A172 (cell line): ENCODE data around the gene CCL2. TPM values are rescaled to one million over a fixed set of nuclear protein-coding genes. Genes with fewer than 3 reads are reported as not detected.
"Not testable (repeated sequence)": the region's sequence is repeated elsewhere in the genome, so short reads cannot be mapped to it uniquely, and the experiment has no call there.

Experiments
- DNase-seq: peaks from one replicate; pipeline ENCODE4 v3.0.0-alpha.2; 2015; ENCODE audit warnings: low spot score
- total RNA-seq: library from RNA; depleted of rRNA; stranded (reverse); fragments of >200 nt; shearing (Covaris generic); gene quantifications from 2 replicates; pipeline ENCODE4 v1.2.3, GENCODE V29; 2014; rRNA removed

Gene CCL2
- total RNA-seq, result 26.2 and 27.3 TPM in 2 replicates

DNA sequence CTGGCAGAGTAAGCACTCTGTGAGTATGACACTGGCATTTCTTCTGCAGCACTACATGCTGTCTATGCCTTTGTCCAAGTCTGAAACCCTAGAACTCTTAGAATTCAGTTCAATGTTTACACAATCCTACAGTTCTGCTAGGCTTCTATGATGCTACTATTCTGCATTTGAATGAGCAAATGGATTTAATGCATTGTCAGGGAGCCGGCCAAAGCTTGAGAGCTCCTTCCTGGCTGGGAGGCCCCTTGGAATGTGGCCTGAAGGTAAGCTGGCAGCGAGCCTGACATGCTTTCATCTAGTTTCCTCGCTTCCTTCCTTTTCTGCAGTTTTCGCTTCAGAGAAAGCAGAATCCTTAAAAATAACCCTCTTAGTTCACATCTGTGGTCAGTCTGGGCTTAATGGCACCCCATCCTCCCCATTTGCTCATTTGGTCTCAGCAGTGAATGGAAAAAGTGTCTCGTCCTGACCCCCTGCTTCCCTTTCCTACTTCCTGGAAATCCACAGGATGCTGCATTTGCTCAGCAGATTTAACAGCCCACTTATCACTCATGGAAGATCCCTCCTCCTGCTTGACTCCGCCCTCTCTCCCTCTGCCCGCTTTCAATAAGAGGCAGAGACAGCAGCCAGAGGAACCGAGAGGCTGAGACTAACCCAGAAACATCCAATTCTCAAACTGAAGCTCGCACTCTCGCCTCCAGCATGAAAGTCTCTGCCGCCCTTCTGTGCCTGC lies at the start of gene CCL2:
CCL2 (plus strand) TSS at position 635 of the 730 bp plus-strand sequence; CDS start at position 700, 65 bp downstream.
- peak; percentile 78 for DNase-seq

DNA sequence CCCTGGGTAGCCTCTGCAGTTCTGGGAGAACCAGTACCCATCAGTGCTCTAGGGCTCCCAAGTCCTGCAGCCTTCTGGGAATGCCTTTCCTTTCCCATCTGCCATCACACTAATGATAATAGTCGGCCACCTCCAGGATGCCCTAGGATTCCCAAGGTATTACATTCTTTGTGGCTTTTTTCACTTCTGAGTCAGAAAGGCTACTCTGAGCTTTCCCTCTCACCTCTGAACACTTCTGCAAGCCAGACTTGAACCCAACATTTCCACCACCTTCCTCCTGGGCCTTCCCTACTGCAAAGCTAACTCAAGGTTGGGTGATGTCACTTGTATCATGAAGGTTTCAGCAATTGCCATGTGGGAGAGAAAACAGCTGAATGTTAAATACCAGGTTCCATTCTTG lies 49.7 kb upstream of the CCL2 start:
- no peak for DNase-seq

DNA sequence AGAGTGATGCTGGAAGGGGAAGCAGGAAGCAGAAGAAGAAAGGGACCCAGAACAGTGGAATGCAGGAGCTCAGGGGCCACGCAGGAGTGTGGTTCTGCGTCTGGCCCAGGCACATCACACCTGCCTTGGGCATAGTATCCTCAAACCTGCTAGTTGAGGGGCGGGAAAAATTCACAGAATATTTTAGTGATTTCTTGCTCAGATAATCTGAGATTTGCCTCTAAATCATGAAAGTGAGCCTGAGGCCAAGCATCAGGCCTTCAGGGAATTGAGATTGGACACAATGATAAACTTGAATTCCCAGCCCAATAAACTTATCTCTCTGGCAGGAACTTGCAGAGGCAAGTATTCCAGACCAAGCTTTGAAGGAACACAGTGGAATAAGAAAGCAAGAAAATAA lies 48.5 kb upstream of the CCL2 start:
- no peak for DNase-seq

DNA sequence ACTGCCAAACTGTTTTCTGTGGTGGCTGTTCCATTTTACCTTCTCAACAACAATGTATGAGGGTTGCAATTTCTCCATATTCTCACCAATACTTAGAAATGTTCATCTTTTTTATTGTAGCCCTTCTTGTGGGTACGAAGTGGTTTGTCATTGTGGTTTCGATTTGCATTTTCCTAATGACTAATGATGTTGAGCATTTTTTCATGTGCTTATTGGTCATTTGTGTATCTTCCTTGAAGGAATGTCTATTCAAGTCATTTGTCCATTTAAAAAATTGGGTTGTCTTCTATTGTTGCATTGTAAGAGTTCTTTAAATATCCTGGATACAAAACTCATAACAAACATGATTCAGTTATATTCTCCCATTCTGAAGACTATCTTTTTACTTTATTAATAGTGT lies 47.5 kb upstream of the CCL2 start:
- no peak for DNase-seq

DNA sequence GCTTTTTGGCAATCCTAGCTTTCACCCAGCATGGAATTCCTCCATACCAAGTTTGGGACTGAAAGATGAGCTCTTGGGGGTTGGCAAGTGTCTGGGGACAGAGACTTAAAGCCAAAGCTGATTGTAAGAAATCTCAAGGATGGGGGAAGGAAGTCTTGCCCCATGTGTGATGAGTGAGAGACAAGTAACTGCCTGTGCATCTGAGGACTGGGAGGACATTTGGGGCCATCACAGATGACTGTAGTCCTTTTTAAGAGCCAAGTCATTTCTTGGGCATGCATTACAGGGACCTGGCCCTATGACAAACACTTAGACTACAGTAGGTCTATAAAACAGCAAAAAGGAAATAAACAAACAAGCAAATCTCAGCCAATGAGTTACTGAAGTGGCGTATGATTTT lies 36.3 kb upstream of the CCL2 start:
- no peak for DNase-seq

DNA sequence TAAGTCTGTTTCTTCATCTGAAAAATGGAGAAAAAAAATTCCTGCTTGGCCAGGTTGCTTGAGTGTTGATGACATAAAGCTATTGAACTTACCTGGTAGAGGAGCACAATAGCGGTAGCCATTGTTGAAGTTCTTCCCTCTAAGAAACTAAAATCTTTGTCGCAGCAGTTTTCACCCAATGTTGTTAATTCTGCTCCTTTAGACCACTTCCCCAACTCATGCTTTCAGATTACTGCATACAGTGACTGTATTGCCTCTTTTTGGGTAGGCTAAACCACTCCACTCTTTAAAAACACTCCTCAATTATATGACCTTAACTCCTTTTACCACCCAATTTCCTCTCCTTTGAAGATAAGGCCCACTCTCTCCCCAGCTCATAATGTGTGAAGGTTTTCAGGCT lies 35.7 kb upstream of the CCL2 start:
- DNase-seq, result no peak

DNA sequence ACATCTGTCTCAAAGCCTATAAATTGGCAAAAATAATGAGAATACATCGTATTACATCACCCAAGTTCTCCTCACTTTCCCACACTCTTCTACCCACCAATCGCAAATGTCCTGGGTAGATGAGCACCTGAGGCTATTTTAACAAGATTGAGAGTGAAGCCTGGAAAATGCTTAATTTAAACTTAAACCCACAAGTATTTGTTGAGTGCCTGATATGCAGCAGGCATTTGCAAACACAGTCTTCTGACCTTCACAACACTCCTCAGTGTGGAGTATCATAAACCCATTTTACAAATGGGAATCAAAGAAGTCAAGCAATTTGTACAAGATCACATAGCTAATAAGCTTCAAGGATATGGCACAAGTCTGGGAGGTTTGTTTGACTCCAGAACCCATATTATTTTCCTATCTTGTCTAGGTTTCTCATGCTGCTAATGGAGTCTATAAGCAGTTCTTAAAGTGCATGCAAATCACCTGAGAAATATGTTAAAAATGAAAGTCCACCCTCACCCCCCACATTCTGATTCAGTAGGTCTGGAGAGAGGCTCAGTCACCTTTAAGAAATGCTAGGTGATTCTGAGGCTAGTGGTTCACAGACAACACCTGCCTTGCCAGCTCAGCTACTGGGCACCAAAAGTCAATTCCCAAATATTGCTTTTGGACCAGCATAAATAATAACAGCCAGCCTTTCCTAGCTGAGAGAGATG lies 34.9 kb upstream of the CCL2 start:
- DNase-seq, result no peak

DNA sequence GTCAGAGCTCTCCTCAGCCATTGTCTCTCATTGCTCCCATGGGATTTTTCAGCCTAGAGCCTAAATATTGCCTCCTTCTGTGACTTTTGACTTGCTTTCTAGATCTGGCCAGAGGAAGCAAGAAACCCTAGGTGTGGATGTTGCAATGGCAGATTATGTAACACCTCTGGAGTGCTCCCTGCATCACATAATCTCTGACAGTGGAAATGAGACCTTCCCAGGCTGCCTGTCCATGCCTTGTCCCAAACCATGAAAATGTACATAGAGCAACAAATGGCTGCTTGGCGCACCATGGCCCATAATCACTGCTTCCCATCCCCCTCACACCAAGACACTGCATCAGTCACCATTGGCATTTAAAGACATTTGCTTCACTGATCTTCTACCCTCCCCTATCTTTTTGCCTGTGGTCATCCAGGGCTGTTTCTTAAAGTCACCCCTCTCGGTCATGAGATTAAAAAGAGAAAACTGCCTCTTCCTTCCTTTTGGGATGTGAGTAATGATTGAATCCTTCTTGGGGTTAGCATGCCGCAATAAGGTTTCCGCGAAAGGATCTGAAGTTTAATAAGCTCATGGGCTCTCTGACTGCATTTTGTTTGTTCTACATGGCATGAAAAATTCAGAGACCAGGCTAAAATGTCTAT lies 34.2 kb upstream of the CCL2 start:
- DNase-seq, result no peak

DNA sequence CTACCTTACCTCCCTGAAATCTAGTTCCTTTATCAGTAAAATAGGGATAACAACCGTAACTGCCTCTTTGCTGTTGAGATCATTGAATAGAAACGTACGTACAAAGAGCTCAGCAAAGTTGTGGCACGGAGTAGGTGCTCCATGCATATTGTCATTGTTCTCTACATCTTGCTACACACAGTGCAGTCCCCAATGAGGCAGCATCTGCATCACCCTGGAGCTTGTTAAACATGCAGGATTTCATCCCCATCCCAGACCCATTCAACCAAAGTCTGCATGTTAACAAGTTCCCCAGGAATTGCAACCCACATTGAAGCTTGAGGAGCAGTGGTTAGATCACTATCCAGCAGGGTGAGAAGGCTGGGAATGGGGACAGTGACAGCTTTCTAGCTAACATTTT lies 33.7 kb upstream of the CCL2 start:
- DNase-seq, result no peak

DNA sequence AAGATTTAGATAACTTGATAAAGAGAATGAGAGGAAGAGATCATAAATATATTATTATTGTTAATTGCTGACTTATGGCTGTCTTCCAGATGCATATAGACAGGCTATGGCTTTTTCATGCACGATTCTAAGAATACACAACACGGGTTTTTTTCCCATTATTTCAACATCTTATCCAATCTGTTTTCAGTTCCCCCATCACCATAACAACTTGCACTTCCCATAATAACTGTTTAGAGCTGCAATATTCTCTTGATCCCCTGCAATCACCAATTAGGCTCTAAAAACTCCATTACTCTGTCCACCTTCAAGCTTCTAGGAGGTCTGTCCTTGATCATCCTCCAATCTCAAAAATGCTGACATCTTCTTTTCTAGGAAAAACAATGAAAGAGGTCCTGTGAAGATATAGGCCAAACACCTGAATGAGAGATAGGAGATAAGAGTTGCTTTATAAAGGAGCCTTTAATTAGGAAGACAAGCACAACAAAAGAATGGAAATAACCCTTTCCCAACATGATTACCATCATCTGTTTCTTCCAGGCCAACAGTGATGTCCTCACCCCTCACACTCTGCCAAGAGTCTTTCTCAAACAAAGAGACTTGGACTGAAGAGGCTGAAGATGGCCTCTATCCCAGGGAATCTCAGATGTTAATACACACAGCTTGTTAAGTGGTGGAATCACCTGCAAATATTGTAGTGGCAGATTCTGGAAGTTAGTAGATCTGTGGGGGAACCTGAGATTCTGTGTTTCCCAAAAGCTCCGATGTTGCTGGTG lies 32.2 kb upstream of the CCL2 start:
- DNase-seq, result no peak

DNA sequence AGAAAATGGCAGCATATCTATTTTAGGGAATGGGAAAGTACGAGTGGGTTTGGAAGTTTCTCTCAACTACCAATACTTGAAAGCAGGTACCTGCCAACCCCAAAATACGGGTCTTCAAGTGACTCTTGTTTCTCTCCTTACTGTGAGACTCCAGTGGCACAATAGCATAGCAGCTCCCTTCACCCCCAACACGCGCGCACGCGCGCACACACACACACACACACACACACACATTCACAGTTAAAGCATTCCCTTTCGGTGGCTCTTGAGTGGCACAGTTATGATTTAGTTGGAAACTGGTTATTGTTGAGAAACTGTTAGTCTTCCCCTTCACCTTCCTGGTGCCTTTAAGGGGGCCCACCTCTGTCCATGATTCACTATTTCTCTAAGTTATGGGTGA lies 30.0 kb upstream of the CCL2 start:
- DNase-seq, result no peak

DNA sequence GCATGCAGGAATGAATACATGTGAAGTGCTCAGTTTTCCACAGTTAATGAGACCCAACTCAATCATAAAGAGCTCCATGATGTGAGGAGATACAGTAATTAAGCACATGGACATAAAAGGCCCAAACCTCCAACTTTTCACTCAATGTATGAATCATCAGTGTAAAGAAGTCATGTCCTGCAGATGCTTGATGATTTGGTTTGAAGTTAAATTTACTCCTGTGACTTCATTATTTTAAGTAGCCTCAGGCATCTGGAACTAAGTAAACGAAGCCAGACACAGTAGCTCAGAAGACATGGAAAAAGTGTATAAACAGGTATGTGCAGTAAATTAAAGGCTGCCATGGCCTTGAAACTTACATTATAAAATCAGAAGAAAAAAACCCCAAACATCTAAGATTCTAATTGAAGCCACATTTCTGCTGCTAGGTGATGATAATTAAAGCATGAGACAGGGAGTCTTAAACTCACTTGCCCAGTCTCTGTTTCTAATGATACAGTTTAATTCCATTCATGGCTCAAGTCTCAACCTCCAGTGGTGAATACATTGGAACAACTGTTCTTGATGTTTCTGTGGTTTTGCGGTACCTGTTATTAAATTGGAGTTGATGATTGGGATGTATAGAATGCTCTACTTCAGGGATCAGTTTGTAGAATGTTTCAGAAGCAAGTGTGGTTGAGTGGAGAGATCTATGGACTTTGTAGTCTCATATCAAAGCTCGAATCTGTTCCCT lies 28.9 kb upstream of the CCL2 start:
- DNase-seq, result no peak

DNA sequence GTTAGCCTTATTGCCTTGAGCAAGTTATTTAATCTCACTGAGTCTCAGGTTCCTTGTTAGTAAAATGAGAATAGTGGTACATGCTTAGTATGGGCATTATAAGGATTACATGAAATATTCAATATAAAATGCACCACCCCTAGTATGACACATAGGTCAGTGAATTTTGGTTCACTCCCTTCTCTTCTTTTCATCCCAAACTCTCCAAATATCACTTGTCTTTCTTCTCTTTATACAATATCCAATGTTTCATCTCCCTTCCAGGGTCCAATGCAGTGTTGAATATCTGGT lies 28.4 kb upstream of the CCL2 start:
- DNase-seq, result no peak

DNA sequence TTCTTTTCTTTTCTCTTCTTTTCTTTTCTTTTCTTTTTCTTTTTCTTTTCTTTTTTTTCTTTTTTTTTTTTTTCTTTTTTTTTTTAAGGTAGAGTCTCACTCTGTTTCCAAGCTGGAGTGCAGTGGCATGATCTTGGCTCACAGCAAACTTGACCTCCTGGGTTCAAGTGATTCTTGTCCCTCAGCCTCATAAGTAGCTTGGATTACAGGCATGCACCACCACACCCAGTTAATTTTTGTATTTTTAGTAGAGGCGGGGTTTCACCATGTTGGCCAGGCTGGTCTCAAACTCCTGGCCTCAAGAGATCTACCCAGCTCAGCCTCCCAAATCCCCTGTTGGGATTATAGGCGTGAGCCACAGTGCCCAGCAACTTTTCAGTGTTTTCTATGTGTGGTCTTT lies 27.8 kb upstream of the CCL2 start:
- DNase-seq, result not testable (repeated sequence)

DNA sequence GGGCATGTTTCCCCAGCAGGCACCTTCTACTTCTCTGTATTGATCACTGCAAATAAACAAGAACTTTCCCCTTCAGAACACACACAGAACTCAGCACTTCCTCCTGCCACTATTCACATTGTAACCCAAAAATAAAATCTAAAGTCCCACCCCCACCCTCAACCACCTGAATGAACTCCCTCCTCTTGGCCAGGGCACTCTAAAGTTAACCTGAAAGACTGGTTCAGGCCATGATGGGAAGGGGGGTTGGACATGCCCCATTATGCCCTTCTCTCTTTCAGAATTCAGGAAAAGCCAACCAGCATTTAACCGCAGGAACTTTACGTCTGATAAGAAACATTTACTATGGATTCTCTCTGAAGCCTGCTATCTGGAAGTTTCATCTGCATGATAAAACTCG lies 27.4 kb upstream of the CCL2 start:
- no peak for DNase-seq

DNA sequence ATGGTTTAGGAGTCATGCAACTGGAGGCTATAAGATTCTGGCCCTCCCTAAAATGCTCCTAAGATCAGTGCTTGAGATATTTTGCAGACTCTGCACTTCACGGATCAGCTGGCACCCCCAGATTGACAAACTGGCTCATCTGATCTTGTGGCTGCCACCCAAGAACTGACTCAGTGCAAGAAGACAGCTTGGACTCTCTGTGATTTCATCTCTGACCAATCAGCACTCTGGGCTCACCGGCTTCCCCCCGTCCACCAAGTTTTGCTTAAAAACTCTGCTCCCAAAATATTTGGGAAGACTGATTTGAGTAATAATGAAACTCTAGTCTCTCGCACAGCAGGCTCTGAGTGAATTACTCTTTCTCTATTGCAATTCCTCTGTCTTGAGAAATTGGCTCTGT lies 26.3 kb upstream of the CCL2 start:
- no peak for DNase-seq

DNA sequence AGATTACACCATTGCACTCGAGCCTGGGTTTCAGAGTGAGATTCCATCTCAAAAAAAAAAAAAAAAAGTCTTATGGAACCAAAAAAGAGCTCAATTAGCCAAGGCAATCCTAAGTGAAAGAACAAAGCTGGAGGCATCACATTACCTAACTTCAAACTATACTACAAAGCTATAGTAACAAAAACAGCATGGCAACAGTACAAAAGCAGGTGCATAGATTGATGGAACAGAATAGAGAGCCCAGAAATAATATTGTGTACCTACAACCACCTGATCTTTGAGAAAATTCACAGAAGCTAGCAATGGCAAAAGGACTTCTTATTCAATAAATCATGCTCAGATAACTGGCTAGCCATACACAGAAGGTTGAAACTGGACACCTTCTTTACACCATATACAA lies 24.7 kb upstream of the CCL2 start:
- DNase-seq, result no peak

DNA sequence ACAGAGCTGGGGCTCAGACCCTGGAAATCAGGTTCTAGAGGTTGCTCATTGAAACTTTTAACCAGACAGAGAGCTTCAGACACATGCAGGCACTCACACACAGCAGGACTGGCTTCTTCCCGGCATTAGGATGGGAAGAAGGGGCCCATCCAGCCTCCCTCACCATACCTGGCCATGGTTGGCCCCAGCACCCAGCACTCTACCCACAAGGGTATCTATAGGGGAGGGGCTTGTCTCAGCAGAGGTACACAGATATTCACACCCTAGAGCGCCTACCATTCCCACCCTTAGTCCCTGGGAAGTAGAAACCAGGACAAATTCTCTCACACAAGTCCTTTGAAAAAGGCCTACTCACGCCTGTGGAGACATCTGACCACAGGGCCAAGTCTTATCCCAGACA lies 20.5 kb upstream of the CCL2 start:
- DNase-seq, result no peak

DNA sequence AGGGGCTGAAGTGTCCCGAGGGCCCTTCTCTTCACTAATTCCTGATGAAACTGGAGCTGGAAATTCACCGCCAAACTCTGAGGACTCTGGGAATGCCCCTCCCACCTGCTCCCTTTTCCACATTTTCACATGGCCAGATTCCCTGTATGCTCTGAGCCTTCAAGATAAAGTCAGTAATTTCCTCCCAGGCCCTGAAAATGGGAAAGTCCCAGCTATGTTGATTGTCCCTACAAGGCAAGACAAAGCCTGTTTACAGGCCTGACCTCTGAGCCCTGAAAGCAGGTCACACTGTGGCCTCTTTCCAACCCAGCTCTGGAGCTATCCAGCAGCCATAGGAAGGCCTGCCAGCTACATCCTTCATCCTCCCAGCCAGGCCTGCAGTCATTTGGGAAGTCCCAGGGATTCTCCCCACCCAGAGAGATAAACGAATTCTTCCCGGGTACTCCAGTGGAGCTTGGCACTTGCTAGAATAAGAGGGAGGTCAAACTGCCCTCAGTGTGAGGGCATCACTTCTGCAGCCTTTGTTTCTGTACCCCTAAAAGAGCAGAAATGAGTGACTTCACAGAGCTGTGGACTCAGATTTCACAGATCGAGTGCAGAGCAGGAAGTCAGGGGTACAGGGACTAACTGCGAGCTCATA lies 19.6 kb upstream of the CCL2 start:
- DNase-seq, result peak; percentile 55

DNA sequence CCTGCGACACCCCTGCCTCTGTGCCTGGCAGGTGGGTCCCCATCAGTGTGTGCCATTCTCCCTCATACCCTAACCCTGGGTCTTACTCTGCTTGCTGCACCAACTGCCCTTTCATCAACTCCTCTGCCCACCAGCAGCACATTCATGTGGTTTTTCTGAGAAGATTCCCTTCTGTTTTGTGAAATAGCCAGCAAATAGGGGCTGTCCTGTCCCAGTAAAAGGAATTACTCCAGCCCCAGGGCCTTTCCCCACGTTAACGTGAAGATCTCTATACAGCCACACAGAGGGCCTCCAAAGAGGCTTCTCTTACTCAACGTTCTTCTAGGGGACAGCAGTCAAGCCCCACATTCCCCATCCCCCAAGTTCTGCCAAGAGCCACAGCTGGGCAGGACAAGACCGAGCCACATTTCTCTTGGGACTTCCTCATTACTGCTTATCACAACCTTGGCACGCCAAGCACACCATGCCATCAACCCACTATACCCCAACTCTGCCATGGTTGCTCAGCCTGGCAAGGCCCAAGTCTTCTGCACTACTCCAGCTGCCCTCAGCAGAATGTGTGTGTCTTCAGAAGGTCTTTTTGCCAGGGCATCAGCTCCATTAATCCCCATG lies 18.7 kb upstream of the CCL2 start:
- DNase-seq, result no peak

DNA sequence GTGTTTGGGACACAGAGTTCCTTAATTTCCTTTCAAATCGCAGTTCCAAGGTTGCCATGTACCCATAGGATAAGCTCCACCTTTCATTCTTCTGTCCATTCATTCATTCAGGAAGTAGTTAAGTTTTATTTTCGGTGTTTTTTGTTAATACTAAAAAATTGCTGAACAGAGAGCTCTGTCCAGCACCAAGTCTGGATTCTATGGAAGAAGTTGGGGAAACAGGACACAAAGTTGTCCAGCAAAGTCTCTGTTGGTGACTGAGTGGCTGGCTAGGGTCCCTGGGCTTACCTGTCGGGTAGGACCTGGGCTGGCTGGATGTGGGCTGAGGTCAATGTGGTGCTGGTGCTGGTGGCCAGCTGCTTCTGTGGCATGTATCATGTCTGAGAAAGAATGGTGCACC lies 17.6 kb upstream of the CCL2 start:
- DNase-seq, result no peak
